ENCODE results near the gene MATN1.

DNA sequence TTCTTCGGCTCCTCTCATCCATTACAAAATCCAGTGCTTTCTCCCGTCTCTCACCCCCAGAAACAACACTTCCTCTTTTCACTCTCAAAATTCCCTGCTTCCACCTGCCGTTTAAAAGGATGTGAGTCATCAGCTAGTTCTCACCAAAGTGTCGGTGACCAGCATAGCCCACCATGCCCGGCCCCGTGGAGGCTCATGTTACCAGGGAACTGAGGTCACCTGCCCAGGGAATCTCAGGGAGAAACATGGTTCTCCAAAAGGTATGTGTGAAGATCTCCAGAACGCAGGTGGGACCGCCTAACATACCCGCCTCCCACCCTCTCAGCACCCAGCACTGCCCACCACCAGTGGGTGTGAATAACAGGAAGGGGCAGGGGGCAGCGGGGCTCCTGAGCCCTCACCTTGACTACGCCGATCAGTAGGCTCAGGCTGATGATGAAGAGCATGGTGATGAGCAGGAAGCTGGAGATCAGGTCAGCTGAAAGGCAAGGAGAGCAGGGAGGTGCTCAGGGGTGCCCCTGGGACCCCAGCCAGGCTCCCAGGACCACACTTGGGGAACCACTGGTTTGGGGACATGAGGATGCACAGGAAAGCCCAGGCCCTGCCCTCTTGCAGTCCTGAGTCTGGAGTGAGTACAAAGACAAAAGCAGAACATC is 18.0 kb upstream of the MATN1 start:
- TF ChIP-seq POLR2AphosphoS5 (IDR thresholded peaks at IDR 0.05), result no peak
- TF ChIP-seq, protein P1, sequence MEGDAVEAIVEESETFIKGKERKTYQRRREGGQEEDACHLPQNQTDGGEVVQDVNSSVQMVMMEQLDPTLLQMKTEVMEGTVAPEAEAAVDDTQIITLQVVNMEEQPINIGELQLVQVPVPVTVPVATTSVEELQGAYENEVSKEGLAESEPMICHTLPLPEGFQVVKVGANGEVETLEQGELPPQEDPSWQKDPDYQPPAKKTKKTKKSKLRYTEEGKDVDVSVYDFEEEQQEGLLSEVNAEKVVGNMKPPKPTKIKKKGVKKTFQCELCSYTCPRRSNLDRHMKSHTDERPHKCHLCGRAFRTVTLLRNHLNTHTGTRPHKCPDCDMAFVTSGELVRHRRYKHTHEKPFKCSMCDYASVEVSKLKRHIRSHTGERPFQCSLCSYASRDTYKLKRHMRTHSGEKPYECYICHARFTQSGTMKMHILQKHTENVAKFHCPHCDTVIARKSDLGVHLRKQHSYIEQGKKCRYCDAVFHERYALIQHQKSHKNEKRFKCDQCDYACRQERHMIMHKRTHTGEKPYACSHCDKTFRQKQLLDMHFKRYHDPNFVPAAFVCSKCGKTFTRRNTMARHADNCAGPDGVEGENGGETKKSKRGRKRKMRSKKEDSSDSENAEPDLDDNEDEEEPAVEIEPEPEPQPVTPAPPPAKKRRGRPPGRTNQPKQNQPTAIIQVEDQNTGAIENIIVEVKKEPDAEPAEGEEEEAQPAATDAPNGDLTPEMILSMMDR (IDR thresholded peaks at IDR 0.05), result no peak
- no peak for TF ChIP-seq POLR2A (IDR thresholded peaks at IDR 0.05)
- no peak for TF ChIP-seq EP300 (IDR thresholded peaks at IDR 0.05)

All from upper lobe of left lung (tissue), 4 donors.